ENCODE data around the gene GDPD5. TPM values are rescaled to one million over a fixed set of nuclear protein-coding genes. Genes with fewer than 3 reads are reported as not detected.

The GDPD5 gene
- total and polyA plus RNA-seq, 9 of the 15 experiments (the other 6 are each of a cell fraction or from before 2014, with no cell fraction given), result 0.32 to 27.3 (median 8.0) TPM

DNA sequence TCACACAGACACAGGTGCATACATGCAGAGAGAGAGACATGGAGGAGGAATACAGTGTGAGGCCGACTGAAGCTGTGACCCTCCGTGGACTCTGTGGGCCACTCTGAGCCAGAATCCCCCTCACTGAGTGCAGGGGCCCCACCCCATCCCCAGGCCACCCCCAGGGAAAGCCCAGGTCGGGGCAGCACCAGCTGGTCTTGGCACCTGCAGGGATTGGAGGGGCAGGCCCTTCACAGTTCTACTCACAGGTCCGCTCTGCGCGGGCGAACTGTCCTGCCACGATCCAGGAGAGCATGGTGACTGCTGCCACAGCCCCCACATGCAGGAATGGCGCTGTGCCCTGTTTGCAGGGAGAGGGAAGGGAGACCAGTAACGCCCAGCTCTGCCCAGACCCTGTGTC, 76.5 kb downstream of the GDPD5 start:
- H3K4me1 ChIP-seq (replicated peaks in 1 of 2; ENCODE audit: control insufficient read depth in 2 of 2, insufficient read depth in 2 of 2, low read length in 2 of 2), result peaks cover 0 to 9% of the 10 kb centered on the region in 2 experiments; a peak in 1 of 5 replicates
- H3K79me2 ChIP-seq (ENCODE audit: control insufficient read depth, insufficient read depth, low read length), result no peaks in the 10 kb centered on the region
- no peaks in the 10 kb centered on the region for H3K27me3 ChIP-seq (ENCODE audit: control insufficient read depth in 2 of 2, insufficient read depth in 2 of 2, low read length in 2 of 2)
- FAIRE-seq (no peak), DNase-seq (ENCODE audit: extremely low read depth in 1 of 4, low spot score in 3 of 4) (no peak), ATAC-seq (no peak)
- H3K9me1 ChIP-seq (ENCODE audit: control insufficient read depth, insufficient read depth, low read length), result no peaks in the 10 kb centered on the region
- no peak overlapping the region for H3K4me2 ChIP-seq (ENCODE audit: insufficient read depth, low read length)
- intact Hi-C loops (cut with micrococcal nuclease), result no loop called here
- 74% methylated on average over 7 of the region's 10 CpGs for WGBS (ENCODE audit: insufficient coverage, low coverage, missing lambda C conversion rate)
- no peaks in the 10 kb centered on the region for H3K9me3 ChIP-seq (replicated peaks; ENCODE audit: control insufficient read depth, insufficient read depth, low read depth, low read length)
- H4K20me1 ChIP-seq (replicated peaks; ENCODE audit: control insufficient read depth, insufficient read depth, low read length), result no peaks in the 10 kb centered on the region
- no peak overlapping the region for H2AFZ ChIP-seq (ENCODE audit: low read depth, low read length)
- no peaks in the 10 kb centered on the region; the same call in 2 of the 3 replicates for H3K36me3 ChIP-seq (ENCODE audit: control insufficient read depth, insufficient read depth, low read length)
- H3K9ac ChIP-seq (ENCODE audit: insufficient read depth in 1 of 2, low read depth in 2 of 2, low read length in 2 of 2), result no peak overlapping the region
- ChIA-PET POLR2A (interaction anchor here (0.6 to 1.2 kb wide), 2 partner anchors 80 to 111 kb away, joined by 3 read pairs; no protein-coding TSS in a partner anchor), CTCF (ENCODE audit: low intra/inter-chr PET ratio) (no interaction called here)
- no peak overlapping the region for H3K4me3 ChIP-seq
- BruUV-seq (replicated peaks), result no TSS peak
- in situ Hi-C loops (cut with MboI), result loop anchor here (5.0 to 25.0 kb wide), 3 partner anchors 83 to 413 kb away; no protein-coding TSS in a partner anchor
- H3K27ac ChIP-seq (ENCODE audit: extremely low read depth, low read depth, low read length), result no peak overlapping the region
- TF ChIP-seq CREB1 (IDR thresholded peaks at IDR 0.05), result no peak
- no peak for TF ChIP-seq CREB1 (CRISPR knock-in tag; IDR thresholded peaks at IDR 0.05)
- TF ChIP-seq, protein P1, sequence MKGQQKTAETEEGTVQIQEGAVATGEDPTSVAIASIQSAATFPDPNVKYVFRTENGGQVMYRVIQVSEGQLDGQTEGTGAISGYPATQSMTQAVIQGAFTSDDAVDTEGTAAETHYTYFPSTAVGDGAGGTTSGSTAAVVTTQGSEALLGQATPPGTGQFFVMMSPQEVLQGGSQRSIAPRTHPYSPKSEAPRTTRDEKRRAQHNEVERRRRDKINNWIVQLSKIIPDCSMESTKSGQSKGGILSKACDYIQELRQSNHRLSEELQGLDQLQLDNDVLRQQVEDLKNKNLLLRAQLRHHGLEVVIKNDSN (CRISPR knock-in tag; IDR thresholded peaks at IDR 0.05), result no peak
- no peak for TF ChIP-seq PCBP2 (IDR thresholded peaks at IDR 0.05; ENCODE audit: low read depth, low read length, poor library complexity, severe bottlenecking)
- no peak for TF ChIP-seq STAT5B (CRISPR knock-in tag; IDR thresholded peaks at IDR 0.05)
- no peak for TF ChIP-seq FOXP1 (CRISPR knock-in tag; IDR thresholded peaks at IDR 0.05)
- no peak for TF ChIP-seq CSDE1 (IDR thresholded peaks at IDR 0.05)
- no peak for TF ChIP-seq SIN3B (IDR thresholded peaks at IDR 0.05; ENCODE audit: low read depth)
- no peak for TF ChIP-seq HCFC1 (IDR thresholded peaks at IDR 0.05; ENCODE audit: low read depth, low read length)
- TF ChIP-seq, protein P2, sequence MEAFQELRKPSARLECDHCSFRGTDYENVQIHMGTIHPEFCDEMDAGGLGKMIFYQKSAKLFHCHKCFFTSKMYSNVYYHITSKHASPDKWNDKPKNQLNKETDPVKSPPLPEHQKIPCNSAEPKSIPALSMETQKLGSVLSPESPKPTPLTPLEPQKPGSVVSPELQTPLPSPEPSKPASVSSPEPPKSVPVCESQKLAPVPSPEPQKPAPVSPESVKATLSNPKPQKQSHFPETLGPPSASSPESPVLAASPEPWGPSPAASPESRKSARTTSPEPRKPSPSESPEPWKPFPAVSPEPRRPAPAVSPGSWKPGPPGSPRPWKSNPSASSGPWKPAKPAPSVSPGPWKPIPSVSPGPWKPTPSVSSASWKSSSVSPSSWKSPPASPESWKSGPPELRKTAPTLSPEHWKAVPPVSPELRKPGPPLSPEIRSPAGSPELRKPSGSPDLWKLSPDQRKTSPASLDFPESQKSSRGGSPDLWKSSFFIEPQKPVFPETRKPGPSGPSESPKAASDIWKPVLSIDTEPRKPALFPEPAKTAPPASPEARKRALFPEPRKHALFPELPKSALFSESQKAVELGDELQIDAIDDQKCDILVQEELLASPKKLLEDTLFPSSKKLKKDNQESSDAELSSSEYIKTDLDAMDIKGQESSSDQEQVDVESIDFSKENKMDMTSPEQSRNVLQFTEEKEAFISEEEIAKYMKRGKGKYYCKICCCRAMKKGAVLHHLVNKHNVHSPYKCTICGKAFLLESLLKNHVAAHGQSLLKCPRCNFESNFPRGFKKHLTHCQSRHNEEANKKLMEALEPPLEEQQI (IDR thresholded peaks at IDR 0.05), result no peak
- no peak for TF ChIP-seq TAL1 (IDR thresholded peaks at IDR 0.05)
- TF ChIP-seq EWSR1 (IDR thresholded peaks at IDR 0.05; ENCODE audit: borderline replicate concordance, low read depth, partially characterized antibody), result no peak
- TF ChIP-seq, protein P3, sequence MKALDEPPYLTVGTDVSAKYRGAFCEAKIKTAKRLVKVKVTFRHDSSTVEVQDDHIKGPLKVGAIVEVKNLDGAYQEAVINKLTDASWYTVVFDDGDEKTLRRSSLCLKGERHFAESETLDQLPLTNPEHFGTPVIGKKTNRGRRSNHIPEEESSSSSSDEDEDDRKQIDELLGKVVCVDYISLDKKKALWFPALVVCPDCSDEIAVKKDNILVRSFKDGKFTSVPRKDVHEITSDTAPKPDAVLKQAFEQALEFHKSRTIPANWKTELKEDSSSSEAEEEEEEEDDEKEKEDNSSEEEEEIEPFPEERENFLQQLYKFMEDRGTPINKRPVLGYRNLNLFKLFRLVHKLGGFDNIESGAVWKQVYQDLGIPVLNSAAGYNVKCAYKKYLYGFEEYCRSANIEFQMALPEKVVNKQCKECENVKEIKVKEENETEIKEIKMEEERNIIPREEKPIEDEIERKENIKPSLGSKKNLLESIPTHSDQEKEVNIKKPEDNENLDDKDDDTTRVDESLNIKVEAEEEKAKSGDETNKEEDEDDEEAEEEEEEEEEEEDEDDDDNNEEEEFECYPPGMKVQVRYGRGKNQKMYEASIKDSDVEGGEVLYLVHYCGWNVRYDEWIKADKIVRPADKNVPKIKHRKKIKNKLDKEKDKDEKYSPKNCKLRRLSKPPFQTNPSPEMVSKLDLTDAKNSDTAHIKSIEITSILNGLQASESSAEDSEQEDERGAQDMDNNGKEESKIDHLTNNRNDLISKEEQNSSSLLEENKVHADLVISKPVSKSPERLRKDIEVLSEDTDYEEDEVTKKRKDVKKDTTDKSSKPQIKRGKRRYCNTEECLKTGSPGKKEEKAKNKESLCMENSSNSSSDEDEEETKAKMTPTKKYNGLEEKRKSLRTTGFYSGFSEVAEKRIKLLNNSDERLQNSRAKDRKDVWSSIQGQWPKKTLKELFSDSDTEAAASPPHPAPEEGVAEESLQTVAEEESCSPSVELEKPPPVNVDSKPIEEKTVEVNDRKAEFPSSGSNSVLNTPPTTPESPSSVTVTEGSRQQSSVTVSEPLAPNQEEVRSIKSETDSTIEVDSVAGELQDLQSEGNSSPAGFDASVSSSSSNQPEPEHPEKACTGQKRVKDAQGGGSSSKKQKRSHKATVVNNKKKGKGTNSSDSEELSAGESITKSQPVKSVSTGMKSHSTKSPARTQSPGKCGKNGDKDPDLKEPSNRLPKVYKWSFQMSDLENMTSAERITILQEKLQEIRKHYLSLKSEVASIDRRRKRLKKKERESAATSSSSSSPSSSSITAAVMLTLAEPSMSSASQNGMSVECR (CRISPR knock-in tag; IDR thresholded peaks at IDR 0.05), result no peak
- TF ChIP-seq, protein P4, sequence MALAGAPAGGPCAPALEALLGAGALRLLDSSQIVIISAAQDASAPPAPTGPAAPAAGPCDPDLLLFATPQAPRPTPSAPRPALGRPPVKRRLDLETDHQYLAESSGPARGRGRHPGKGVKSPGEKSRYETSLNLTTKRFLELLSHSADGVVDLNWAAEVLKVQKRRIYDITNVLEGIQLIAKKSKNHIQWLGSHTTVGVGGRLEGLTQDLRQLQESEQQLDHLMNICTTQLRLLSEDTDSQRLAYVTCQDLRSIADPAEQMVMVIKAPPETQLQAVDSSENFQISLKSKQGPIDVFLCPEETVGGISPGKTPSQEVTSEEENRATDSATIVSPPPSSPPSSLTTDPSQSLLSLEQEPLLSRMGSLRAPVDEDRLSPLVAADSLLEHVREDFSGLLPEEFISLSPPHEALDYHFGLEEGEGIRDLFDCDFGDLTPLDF (CRISPR knock-in tag; IDR thresholded peaks at IDR 0.05), result no peak
